H9 (cell line): Measurements from ENCODE around the gene RRAS. TPM values are rescaled to one million over a fixed set of nuclear protein-coding genes. Genes with fewer than 3 reads are reported as not detected.

Experiments
- DNase-seq: peaks from one replicate; pipeline ENCODE4 v3.0.0-alpha.2; 2017
- H2AFZ ChIP-seq: one replicate; pipeline ENCODE4 v1.6.1; 2013; ENCODE audit warnings: mild to moderate bottlenecking, low read length, control low read depth, moderate library complexity
- H2AK5ac ChIP-seq: 2 replicates; pipeline ENCODE4 v1.6.1; 2013; ENCODE audit warnings: low read length, control low read depth, mixed read lengths; ENCODE audit not compliant: insufficient read length
- H2BK120ac ChIP-seq: one replicate; pipeline ENCODE4 v1.6.1; 2013; ENCODE audit warnings: low read depth, mild to moderate bottlenecking, low read length, control low read depth, inconsistent platforms; ENCODE audit not compliant: poor library complexity, severe bottlenecking
- H2BK12ac ChIP-seq: 2 replicates; pipeline ENCODE4 v1.6.1; 2013; ENCODE audit warnings: low read length, control low read depth, mixed read lengths, low read depth; ENCODE audit not compliant: insufficient read length
- H2BK15ac ChIP-seq: 2 replicates; pipeline ENCODE4 v1.6.1; 2013; ENCODE audit warnings: low read depth, low read length, control low read depth
- H2BK20ac ChIP-seq: one replicate; pipeline ENCODE4 v1.6.1; 2013; ENCODE audit warnings: low read depth, mild to moderate bottlenecking, low read length, control low read depth, inconsistent platforms; ENCODE audit not compliant: poor library complexity, severe bottlenecking
- H2BK5ac ChIP-seq: 2 replicates; pipeline ENCODE4 v1.6.1; 2013; ENCODE audit warnings: low read length, control low read depth, mixed read lengths; ENCODE audit not compliant: insufficient read length
- H3K14ac ChIP-seq: 2 replicates; pipeline ENCODE4 v1.6.1; 2013; ENCODE audit warnings: low read length, control low read depth; ENCODE audit not compliant: insufficient read depth
- H3K18ac ChIP-seq: 2 replicates; pipeline ENCODE4 v1.6.1; 2013; ENCODE audit warnings: low read depth, mild to moderate bottlenecking, mixed read lengths, low read length, control low read depth; ENCODE audit not compliant: insufficient read length
- H3K23ac ChIP-seq: 2 replicates; pipeline ENCODE4 v1.6.1; 2013; ENCODE audit warnings: low read length, control low read depth, mixed read lengths, low read depth; ENCODE audit not compliant: insufficient read length
- H3K23me2 ChIP-seq: 2 replicates; pipeline ENCODE4 v1.6.1; 2013; ENCODE audit warnings: low read depth, mild to moderate bottlenecking, mixed read lengths, low read length, control low read depth; ENCODE audit not compliant: insufficient read length, poor library complexity, severe bottlenecking
- H3K27ac ChIP-seq: 2 replicates; pipeline ENCODE4 v1.5.1; 2013; ENCODE audit warnings: low read length, control low read depth, mixed read lengths, low read depth; ENCODE audit not compliant: insufficient read length
- H3K27me3 ChIP-seq: 2 replicates; pipeline ENCODE4 v1.6.1; 2013; ENCODE audit warnings: low read length, control low read depth, inconsistent platforms; ENCODE audit not compliant: insufficient read depth
- H3K4ac ChIP-seq: 2 replicates; pipeline ENCODE4 v1.6.1; 2013; ENCODE audit warnings: low read depth, mild to moderate bottlenecking, control low read depth, inconsistent platforms, low read length, moderate library complexity
- H3K4me1 ChIP-seq: 2 replicates; pipeline ENCODE4 v1.6.1; 2013; ENCODE audit warnings: low read length, control low read depth, inconsistent platforms; ENCODE audit not compliant: insufficient read depth
- H3K4me2 ChIP-seq: 2 replicates; pipeline ENCODE4 v1.6.1; 2013; ENCODE audit warnings: low read length, control low read depth, mixed read lengths; ENCODE audit not compliant: insufficient read length, insufficient read depth
- H3K56ac ChIP-seq: 2 replicates; pipeline ENCODE4 v1.6.1; 2013; ENCODE audit warnings: low read depth, mild to moderate bottlenecking, mixed read lengths, low read length, control low read depth; ENCODE audit not compliant: insufficient read length
- H3K79me1 ChIP-seq: 2 replicates; pipeline ENCODE4 v1.6.1; 2013; ENCODE audit warnings: low read depth, mild to moderate bottlenecking, moderate library complexity, low read length, control low read depth, inconsistent platforms; ENCODE audit not compliant: insufficient read depth, poor library complexity, severe bottlenecking
- H3K79me2 ChIP-seq: 2 replicates; pipeline ENCODE4 v1.6.1; 2013; ENCODE audit warnings: low read length, control low read depth, inconsistent platforms; ENCODE audit not compliant: insufficient read depth
- H3K9ac ChIP-seq: 2 replicates; pipeline ENCODE4 v1.6.1; 2013; ENCODE audit warnings: low read length, control low read depth, mixed read lengths; ENCODE audit not compliant: insufficient read length; ENCODE audit errors: extremely low read depth
- H3K9me3 ChIP-seq: one replicate; pipeline ENCODE4 v1.6.1; 2013; ENCODE audit warnings: low read depth, low read length, inconsistent platforms; ENCODE audit not compliant: control insufficient read depth
- H3T11ph ChIP-seq: one replicate; pipeline ENCODE4 v1.6.1; 2013; ENCODE audit warnings: mild to moderate bottlenecking, low read length, control low read depth, inconsistent platforms
- H4K20me1 ChIP-seq: one replicate; pipeline ENCODE4 v1.6.1; 2013; ENCODE audit not compliant: control insufficient read depth, insufficient read length, insufficient read depth
- H4K5ac ChIP-seq: 2 replicates; pipeline ENCODE4 v1.6.1; 2013; ENCODE audit warnings: low read depth, mild to moderate bottlenecking, mixed read lengths, low read length, control low read depth; ENCODE audit not compliant: insufficient read length
- H4K8ac ChIP-seq: replicated peaks from 2 replicates; pipeline ENCODE4 v1.6.1; 2013; ENCODE audit warnings: low read length, control low read depth, mixed read lengths, low read depth; ENCODE audit not compliant: insufficient read length
- H4K91ac ChIP-seq: 2 replicates; pipeline ENCODE4 v1.6.1; 2013; ENCODE audit warnings: low read depth, mild to moderate bottlenecking, moderate library complexity, mixed read lengths, low read length, control low read depth; ENCODE audit not compliant: insufficient read length
- H3K27ac Mint-ChIP-seq, 3 experiments: 2 replicates in 2 of 3; 3 replicates in 1 of 3; pipeline ENCODE4 v1.8.0; 2020 to 2021; ENCODE audit warnings: mixed read lengths in 3 of 3, mild to moderate bottlenecking in 1 of 3, moderate library complexity in 1 of 3
- H3K27me3 Mint-ChIP-seq: 2 replicates; pipeline ENCODE4 v1.8.0; 2021; ENCODE audit warnings: low read depth, mild to moderate bottlenecking, moderate library complexity, mixed read lengths
- H3K36me3 Mint-ChIP-seq, 3 experiments: 2 replicates in 2 of 3; 3 replicates in 1 of 3; pipeline ENCODE4 v1.8.0; 2020 to 2021; ENCODE audit warnings: low read depth in 3 of 3, mixed read lengths in 3 of 3; ENCODE audit not compliant: insufficient read depth in 1 of 3
- H3K4me1 Mint-ChIP-seq, 2 experiments: 2 replicates each; pipeline ENCODE4 v1.8.0; 2020; ENCODE audit warnings: mixed read lengths in 2 of 2
- H3K4me3 Mint-ChIP-seq, 2 experiments: 2 replicates in 1 of 2; 3 replicates in 1 of 2; pipeline ENCODE4 v1.8.0; 2020 to 2021; ENCODE audit warnings: mild to moderate bottlenecking in 2 of 2, mixed read lengths in 2 of 2, moderate library complexity in 1 of 2
- H3K9me3 Mint-ChIP-seq, 2 experiments: 2 replicates in 1 of 2; 3 replicates in 1 of 2; pipeline ENCODE4 v1.8.0; 2020; ENCODE audit warnings: mild to moderate bottlenecking in 2 of 2, mixed read lengths in 2 of 2, moderate library complexity in 1 of 2
- WGBS: extraction: QIAGEN DNeasy Blood & Tissue Kit; methylation state at CpG from one replicate; pipeline ENCODE4 v1.1.7; 2013; ENCODE audit warnings: missing lambda C conversion rate, low lambda C conversion rate, mixed read lengths; ENCODE audit not compliant: insufficient read length; ENCODE audit errors: extremely low coverage; 5-methylcytosine and 5-hydroxymethylcytosine counted together
- total RNA-seq: library from RNA; stranded (reverse); gene quantifications from 2 replicates; pipeline ENCODE4 v1.2.1, GENCODE V29; 2021
- TF ChIP-seq, protein P1 (sequence below): fragments of 200-600 bp; sonication (generic); conservative IDR thresholded peaks from 3 replicates; pipeline ENCODE4 v1.8.0; 2021; ENCODE audit warnings: antibody characterized with exemption, mild to moderate bottlenecking

RRAS gene
- total RNA-seq, 1 experiment from 2014 or later, result 9.9 TPM

DNA sequence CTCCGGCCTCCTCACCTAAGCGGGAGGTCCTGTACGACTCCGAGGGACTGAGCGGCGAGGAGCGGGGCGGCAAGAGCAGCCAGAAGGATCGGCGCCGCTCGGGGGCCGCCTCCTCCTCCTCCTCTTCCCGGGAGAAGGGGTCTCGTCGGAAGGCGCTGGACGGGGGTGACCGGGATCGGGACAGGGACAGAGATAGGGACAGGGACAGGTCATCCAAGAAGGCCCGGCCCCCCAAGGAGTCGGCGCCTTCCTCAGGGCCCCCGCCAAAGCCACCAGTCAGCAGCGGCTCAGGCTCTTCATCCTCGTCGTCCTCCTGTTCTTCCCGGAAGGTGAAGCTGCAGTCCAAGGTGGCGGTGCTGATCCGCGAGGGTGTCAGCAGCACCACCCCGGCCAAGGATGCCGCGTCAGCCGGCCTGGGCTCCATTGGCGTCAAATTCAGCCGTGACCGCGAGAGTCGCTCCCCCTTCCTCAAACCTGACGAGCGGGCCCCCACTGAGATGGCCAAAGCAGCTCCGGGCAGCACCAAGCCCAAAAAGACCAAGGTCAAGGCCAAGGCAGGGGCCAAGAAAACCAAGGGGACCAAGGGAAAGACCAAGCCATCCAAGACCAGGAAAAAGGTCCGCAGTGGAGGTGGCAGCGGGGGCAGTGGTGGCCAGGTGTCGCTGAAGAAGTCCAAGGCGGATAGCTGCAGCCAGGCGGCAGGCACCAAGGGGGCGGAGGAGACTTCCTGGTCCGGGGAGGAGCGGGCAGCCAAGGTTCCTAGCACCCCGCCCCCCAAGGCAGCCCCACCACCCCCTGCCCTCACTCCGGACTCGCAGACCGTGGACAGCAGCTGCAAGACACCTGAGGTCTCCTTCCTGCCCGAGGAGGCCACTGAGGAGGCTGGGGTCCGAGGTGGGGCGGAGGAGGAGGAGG lies 12.9 kb upstream of the RRAS start:
- Histone ChIP-seq H2AFZ (no peak overlapping the region), H3K4me2 (no peak overlapping the region), H4K8ac (no peak overlapping the region), H2BK15ac (no peak overlapping the region), H2BK20ac (no peak overlapping the region), H3K9ac (no peak overlapping the region), H3K4ac (no peak overlapping the region), H2AK5ac (no peak overlapping the region), H2BK12ac (no peak overlapping the region), H3K4me1 (no peaks in the 10 kb centered on the region), H3T11ph (no peak overlapping the region), H3K23ac (no peak overlapping the region), H3K18ac (no peak overlapping the region), H3K27me3 (no peaks in the 10 kb centered on the region), H4K5ac (no peak overlapping the region), H3K14ac (no peak overlapping the region), H2BK120ac (no peak overlapping the region), H3K27ac (no peak overlapping the region), H4K20me1 (no peaks in the 10 kb centered on the region), H3K23me2 (no peaks in the 10 kb centered on the region), H3K56ac (no peak overlapping the region), H3K79me1 (no peaks in the 10 kb centered on the region), H2BK5ac (no peak overlapping the region), H3K79me2 (no peaks in the 10 kb centered on the region), H3K9me3 (no peaks in the 10 kb centered on the region), H4K91ac (no peak overlapping the region)
- Mint-ChIP-seq H3K9me3 (no peaks in the 10 kb centered on the region; a peak in 1 of 5 replicates), H3K36me3 (peaks cover 25 to 76% (median 68%) of the 10 kb centered on the region in 3 experiments), H3K4me3 (no peak overlapping the region), H3K27ac (peak overlapping the region in 1 of 3 experiments; percentile 44; a peak in 1 of 7 replicates), H3K27me3 (no peaks in the 10 kb centered on the region), H3K4me1 (peaks cover 18 to 20% of the 10 kb centered on the region in 2 experiments)
- no CpG with 5 or more reads among the region's 58 CpGs for WGBS
- no peak for DNase-seq
- TF ChIP-seq, protein P1, sequence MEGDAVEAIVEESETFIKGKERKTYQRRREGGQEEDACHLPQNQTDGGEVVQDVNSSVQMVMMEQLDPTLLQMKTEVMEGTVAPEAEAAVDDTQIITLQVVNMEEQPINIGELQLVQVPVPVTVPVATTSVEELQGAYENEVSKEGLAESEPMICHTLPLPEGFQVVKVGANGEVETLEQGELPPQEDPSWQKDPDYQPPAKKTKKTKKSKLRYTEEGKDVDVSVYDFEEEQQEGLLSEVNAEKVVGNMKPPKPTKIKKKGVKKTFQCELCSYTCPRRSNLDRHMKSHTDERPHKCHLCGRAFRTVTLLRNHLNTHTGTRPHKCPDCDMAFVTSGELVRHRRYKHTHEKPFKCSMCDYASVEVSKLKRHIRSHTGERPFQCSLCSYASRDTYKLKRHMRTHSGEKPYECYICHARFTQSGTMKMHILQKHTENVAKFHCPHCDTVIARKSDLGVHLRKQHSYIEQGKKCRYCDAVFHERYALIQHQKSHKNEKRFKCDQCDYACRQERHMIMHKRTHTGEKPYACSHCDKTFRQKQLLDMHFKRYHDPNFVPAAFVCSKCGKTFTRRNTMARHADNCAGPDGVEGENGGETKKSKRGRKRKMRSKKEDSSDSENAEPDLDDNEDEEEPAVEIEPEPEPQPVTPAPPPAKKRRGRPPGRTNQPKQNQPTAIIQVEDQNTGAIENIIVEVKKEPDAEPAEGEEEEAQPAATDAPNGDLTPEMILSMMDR, result no peak
